Liver (tissue), 9 donors: ENCODE data around the gene AQP3. TPM values are rescaled to one million over a fixed set of nuclear protein-coding genes. Genes with fewer than 3 reads are reported as not detected.
A peak's percentile ranks its signal among the peaks of the same experiment; 100 is the strongest.

Experiments used
- DNase-seq: peaks from one replicate; pipeline ENCODE4 v3.0.0-alpha.2; 2017; ENCODE audit warnings: low spot score
- H3K27ac ChIP-seq, 2 donors: one replicate each; pipeline ENCODE4 v1.7.0; 2013; ENCODE audit warnings: inconsistent platforms in 2 of 2, low read length in 2 of 2, control low read depth in 1 of 2, low read depth in 1 of 2, mild to moderate bottlenecking in 1 of 2
- H3K27me3 ChIP-seq, 4 donors: one replicate each; pipeline versions ENCODE4 v1.6.1 to v1.7.0; 2013; ENCODE audit warnings: low read length in 3 of 4, inconsistent platforms in 1 of 4, mild to moderate bottlenecking in 1 of 4, moderate library complexity in 1 of 4; ENCODE audit not compliant: control insufficient read depth in 4 of 4, insufficient read depth in 4 of 4
- H3K36me3 ChIP-seq, 4 donors: one replicate each; pipeline versions ENCODE4 v1.6.1 to v1.7.0; 2013; ENCODE audit warnings: low read length in 3 of 4, mild to moderate bottlenecking in 3 of 4, low read depth in 1 of 4, moderate library complexity in 1 of 4; ENCODE audit not compliant: control insufficient read depth in 4 of 4, insufficient read depth in 3 of 4
- H3K4me1 ChIP-seq, 4 donors: one replicate each; pipeline versions ENCODE4 v1.6.1 to v1.7.0; 2013; ENCODE audit warnings: low read length in 3 of 4, mild to moderate bottlenecking in 3 of 4, moderate library complexity in 1 of 4; ENCODE audit not compliant: control insufficient read depth in 4 of 4, insufficient read depth in 4 of 4
- H3K4me3 ChIP-seq, 3 donors: one replicate each; pipeline versions ENCODE4 v1.6.1 to v1.7.0; 2013; ENCODE audit warnings: low read length in 3 of 3, control low read depth in 1 of 3, low read depth in 1 of 3, mild to moderate bottlenecking in 1 of 3
- H3K9ac ChIP-seq, 2 donors: one replicate each; pipeline ENCODE4 v1.7.0; 2013; ENCODE audit warnings: low read length in 2 of 2, mild to moderate bottlenecking in 2 of 2, moderate library complexity in 2 of 2, control low read depth in 1 of 2, low read depth in 1 of 2
- H3K9me3 ChIP-seq, 4 donors: one replicate each; pipeline versions ENCODE4 v1.6.1 to v1.7.0; 2013; ENCODE audit warnings: low read length in 3 of 4; ENCODE audit not compliant: control insufficient read depth in 4 of 4
- EGR1 ChIP-seq, 2 donors: IDR thresholded peaks; 2 replicates each; pipeline ENCODE4 v1.6.1; 2016 to 2018; ENCODE audit warnings: antibody characterized with exemption in 2 of 2, low read depth in 2 of 2
- FOXA1 ChIP-seq: IDR thresholded peaks from 2 replicates; pipeline ENCODE4 v1.6.1; 2016; ENCODE audit warnings: antibody characterized with exemption
- FOXA2 ChIP-seq: IDR thresholded peaks from 2 replicates; pipeline ENCODE4 v1.6.1; 2016; ENCODE audit warnings: antibody characterized with exemption
- GABPA ChIP-seq, 2 donors: IDR thresholded peaks in 1 of 2; conservative IDR thresholded peaks in 1 of 2; 2 replicates each; pipeline ENCODE4 v1.6.1; 2016; ENCODE audit warnings: antibody characterized with exemption in 2 of 2, mild to moderate bottlenecking in 1 of 2, moderate library complexity in 1 of 2
- HNF4A ChIP-seq, 2 donors: conservative IDR thresholded peaks; 2 replicates each; pipeline ENCODE4 v1.6.1; 2016; ENCODE audit warnings: antibody characterized with exemption in 2 of 2, mild to moderate bottlenecking in 2 of 2
- HNF4G ChIP-seq: IDR thresholded peaks from 2 replicates; pipeline ENCODE4 v1.6.1; 2016; ENCODE audit warnings: antibody characterized with exemption
- JUND ChIP-seq, 2 donors: IDR thresholded peaks; 2 replicates each; pipeline ENCODE4 v1.6.1; 2016; ENCODE audit warnings: antibody characterized with exemption in 2 of 2
- NR2F2 ChIP-seq: IDR thresholded peaks from 2 replicates; pipeline ENCODE4 v1.6.1; 2016; ENCODE audit warnings: antibody characterized with exemption
- RAD21 ChIP-seq, 2 donors: IDR thresholded peaks; 2 replicates each; pipeline ENCODE4 v1.6.1; 2016; ENCODE audit warnings: antibody characterized with exemption in 2 of 2, mild to moderate bottlenecking in 2 of 2
- RXRA ChIP-seq, 2 donors: IDR thresholded peaks; 2 replicates each; pipeline ENCODE4 v1.6.1; 2017 to 2018; ENCODE audit warnings: antibody characterized with exemption in 2 of 2, mild to moderate bottlenecking in 1 of 2
- SP1 ChIP-seq: IDR thresholded peaks from 2 replicates; pipeline ENCODE4 v1.6.1; 2018; ENCODE audit warnings: antibody characterized with exemption, mild to moderate bottlenecking
- TAF1 ChIP-seq: conservative IDR thresholded peaks from 2 replicates; pipeline ENCODE4 v1.6.1; 2016; ENCODE audit warnings: antibody characterized with exemption, mild to moderate bottlenecking
- YY1 ChIP-seq: IDR thresholded peaks from 2 replicates; pipeline ENCODE4 v1.6.1; 2016; ENCODE audit warnings: antibody characterized with exemption, mild to moderate bottlenecking
- whole genome bisulfite sequencing: extraction: QIAGEN DNeasy Blood & Tissue Kit; methylation state at CpG from one replicate; pipeline ENCODE4 v1.1.7; 2013; 5-methylcytosine and 5-hydroxymethylcytosine counted together
- polyA plus RNA-seq, 2 donors: library from polyadenylated mRNA; stranded (reverse) in 1 of 2; unstranded in 1 of 2; fragments of 200-250 nt in 1 of 2; fragments of >200 nt in 1 of 2; fragmentation: Nextera tagmentation in 1 of 2; extraction: Ambion mirVana in 1 of 2; gene quantifications; one replicate each; pipeline versions ENCODE4 v1.2.1 to v1.2.3, GENCODE V29; 2013 to 2015
- total RNA-seq, 2 donors: library from RNA; depleted of rRNA; stranded (reverse); fragments of >200 nt; gene quantifications; one replicate each; pipeline ENCODE4 v1.2.3, GENCODE V29; 2014
- TF ChIP-seq, protein P1 (sequence below): IDR thresholded peaks from 2 replicates; pipeline ENCODE4 v1.6.1; 2016; ENCODE audit warnings: antibody characterized with exemption, mild to moderate bottlenecking
- TF ChIP-seq, protein P2 (sequence below): IDR thresholded peaks from 2 replicates; pipeline ENCODE4 v1.6.1; 2016; ENCODE audit warnings: antibody characterized with exemption
- TF ChIP-seq, protein P3 (sequence below): IDR thresholded peaks from 2 replicates; pipeline ENCODE4 v1.6.1; 2016; ENCODE audit warnings: antibody characterized with exemption
- TF ChIP-seq, protein P4 (sequence below): fragments of 150-350 bp; IDR thresholded peaks from 2 replicates; pipeline ENCODE4 v1.5.1; 2017; ENCODE audit warnings: improper control_type of control experiment, low read depth, low read length; ENCODE audit not compliant: missing input control
- TF ChIP-seq, protein P5 (sequence below): IDR thresholded peaks from 2 replicates; pipeline ENCODE4 v1.6.1; 2016; ENCODE audit warnings: antibody characterized with exemption
- donor health status: healthy.
- donor health status: healthy.
- donor health status: healthy.
- donor health status: healthy.
- donor health status: healthy.

Gene AQP3
- total and polyA plus RNA-seq, 4 donors, result 60.5 to 124 (median 87.4) TPM

DNA sequence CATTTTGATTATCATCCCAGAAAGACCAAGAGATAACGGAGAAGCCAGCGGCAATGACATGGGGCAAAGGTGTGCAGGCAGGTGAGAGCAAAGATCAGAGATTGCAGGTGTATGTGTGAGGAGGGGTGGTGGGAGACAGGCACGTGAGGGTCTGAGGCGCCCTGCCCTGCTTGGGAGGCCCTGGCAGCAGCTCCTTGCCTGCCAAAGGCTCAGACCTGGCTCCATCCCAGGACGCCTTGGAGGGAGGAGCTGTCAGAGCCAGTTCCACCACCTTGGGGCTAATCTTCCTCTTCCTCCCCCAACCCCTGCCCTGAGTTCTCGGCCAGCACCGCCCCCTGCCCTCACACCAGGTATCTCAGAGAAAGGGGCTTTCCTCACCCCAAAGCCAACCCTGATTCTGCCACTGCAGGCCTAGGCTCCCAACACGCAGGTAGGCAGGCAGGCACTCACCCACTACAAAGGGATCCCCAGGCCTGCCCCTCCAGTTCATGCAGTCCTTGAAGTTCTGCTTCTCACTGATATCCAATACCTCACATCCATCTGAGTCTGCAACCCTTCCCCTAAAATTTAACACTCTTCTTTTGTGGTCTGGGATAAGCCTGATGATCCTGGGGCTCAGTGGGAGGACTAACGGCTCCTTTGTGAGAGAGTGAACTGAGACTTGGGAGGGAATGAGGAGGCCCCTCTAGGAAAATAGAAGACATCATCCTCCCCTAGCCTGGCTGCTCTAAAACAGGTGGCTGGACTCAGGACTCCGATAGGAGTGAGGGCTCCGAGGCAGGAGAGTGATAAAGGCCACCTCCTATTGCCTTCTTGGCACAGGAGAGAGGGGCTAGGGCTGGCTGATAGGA is 1.8 kb downstream of the AQP3 start:
- H3K9me3 ChIP-seq, result no peaks in the 10 kb centered on the region
- TF ChIP-seq HNF4A (conservative IDR thresholded peaks at IDR 0.05) (peak; percentile 43 to 73), FOXA1 (no peak), RXRA (IDR thresholded peaks at IDR 0.05) (peak; percentile 34 to 66)
- TF ChIP-seq, protein P1, sequence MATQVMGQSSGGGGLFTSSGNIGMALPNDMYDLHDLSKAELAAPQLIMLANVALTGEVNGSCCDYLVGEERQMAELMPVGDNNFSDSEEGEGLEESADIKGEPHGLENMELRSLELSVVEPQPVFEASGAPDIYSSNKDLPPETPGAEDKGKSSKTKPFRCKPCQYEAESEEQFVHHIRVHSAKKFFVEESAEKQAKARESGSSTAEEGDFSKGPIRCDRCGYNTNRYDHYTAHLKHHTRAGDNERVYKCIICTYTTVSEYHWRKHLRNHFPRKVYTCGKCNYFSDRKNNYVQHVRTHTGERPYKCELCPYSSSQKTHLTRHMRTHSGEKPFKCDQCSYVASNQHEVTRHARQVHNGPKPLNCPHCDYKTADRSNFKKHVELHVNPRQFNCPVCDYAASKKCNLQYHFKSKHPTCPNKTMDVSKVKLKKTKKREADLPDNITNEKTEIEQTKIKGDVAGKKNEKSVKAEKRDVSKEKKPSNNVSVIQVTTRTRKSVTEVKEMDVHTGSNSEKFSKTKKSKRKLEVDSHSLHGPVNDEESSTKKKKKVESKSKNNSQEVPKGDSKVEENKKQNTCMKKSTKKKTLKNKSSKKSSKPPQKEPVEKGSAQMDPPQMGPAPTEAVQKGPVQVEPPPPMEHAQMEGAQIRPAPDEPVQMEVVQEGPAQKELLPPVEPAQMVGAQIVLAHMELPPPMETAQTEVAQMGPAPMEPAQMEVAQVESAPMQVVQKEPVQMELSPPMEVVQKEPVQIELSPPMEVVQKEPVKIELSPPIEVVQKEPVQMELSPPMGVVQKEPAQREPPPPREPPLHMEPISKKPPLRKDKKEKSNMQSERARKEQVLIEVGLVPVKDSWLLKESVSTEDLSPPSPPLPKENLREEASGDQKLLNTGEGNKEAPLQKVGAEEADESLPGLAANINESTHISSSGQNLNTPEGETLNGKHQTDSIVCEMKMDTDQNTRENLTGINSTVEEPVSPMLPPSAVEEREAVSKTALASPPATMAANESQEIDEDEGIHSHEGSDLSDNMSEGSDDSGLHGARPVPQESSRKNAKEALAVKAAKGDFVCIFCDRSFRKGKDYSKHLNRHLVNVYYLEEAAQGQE, result no peak
- TF ChIP-seq, protein P2, sequence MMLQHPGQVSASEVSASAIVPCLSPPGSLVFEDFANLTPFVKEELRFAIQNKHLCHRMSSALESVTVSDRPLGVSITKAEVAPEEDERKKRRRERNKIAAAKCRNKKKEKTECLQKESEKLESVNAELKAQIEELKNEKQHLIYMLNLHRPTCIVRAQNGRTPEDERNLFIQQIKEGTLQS, result no peak
- H3K36me3 ChIP-seq, result peaks cover 12 to 20% (median 15%) of the 10 kb centered on the region in 4 donors
- WGBS, result 33% methylated on average over 11 of the region's 11 CpGs
- peak overlapping the region; percentile 95 to 96 for H3K27ac ChIP-seq
- peak overlapping the region; percentile 91 to 96 for H3K9ac ChIP-seq
- peaks cover 12 to 44% (median 24%) of the 10 kb centered on the region in 4 donors for H3K4me1 ChIP-seq
- no peaks in the 10 kb centered on the region for H3K27me3 ChIP-seq
- H3K4me3 ChIP-seq, result peak overlapping the region; percentile 61 to 74 (median 65)
- DNase-seq, result peak; percentile 51

DNA sequence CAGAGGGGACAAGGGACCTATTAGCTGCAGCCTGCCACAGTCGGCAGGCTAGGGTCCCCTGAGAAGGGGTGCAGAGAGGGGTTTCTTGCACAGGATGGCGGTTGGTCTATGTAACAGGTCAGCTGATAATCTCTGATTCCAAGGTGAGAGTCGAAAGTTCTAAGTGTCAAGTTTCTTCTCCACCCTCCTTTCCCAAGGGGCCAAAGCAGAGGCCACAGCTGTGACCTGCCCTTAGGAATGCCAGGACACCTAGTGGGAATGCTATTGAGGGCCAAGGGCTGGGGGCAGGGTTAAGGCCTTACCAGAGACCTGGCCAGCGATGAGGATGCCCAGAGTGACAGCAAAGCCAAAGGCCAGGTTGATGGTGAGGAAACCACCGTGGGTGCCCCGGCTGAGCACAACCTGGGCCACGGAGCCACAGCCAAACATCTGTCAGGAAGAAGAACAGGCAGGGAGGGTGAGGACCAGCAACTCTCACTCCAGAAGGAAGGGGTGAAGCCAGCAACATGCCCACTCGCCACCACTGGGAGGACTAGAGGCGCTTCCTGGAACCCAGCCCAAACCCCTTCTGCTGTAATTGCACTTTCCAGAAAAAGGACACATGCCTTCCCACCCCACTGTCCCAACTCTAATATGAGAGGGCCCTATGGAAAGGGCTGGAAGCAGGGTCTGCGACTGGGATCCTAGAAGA is 3.8 kb downstream of the AQP3 start:
- Histone ChIP-seq H3K4me1 (peaks cover 12 to 44% (median 24%) of the 10 kb centered on the region in 4 donors), H3K9me3 (no peaks in the 10 kb centered on the region), H3K9ac (no peak overlapping the region), H3K4me3 (no peak overlapping the region), H3K36me3 (peaks cover 12 to 20% (median 16%) of the 10 kb centered on the region in 4 donors), H3K27ac (peak overlapping the region; percentile 42 to 70), H3K27me3 (no peaks in the 10 kb centered on the region)
- TF ChIP-seq RAD21 (IDR thresholded peaks at IDR 0.05) (no peak), HNF4A (conservative IDR thresholded peaks at IDR 0.05) (no peak), NR2F2 (no peak), SP1 (no peak), RXRA (IDR thresholded peaks at IDR 0.05) (no peak), EGR1 (IDR thresholded peaks at IDR 0.05; ENCODE audit: low read depth in 2 of 2) (no peak), FOXA1 (no peak), FOXA2 (no peak), GABPA (IDR thresholded peaks at IDR 0.05 in 1 of 2, conservative IDR thresholded peaks at IDR 0.05 in 1 of 2) (no peak), JUND (IDR thresholded peaks at IDR 0.05) (no peak), TAF1 (no peak), YY1 (no peak), HNF4G (no peak)
- TF ChIP-seq, protein P2, result no peak
- TF ChIP-seq, protein P3, sequence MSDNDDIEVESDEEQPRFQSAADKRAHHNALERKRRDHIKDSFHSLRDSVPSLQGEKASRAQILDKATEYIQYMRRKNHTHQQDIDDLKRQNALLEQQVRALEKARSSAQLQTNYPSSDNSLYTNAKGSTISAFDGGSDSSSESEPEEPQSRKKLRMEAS, result no peak
- TF ChIP-seq, protein P4, sequence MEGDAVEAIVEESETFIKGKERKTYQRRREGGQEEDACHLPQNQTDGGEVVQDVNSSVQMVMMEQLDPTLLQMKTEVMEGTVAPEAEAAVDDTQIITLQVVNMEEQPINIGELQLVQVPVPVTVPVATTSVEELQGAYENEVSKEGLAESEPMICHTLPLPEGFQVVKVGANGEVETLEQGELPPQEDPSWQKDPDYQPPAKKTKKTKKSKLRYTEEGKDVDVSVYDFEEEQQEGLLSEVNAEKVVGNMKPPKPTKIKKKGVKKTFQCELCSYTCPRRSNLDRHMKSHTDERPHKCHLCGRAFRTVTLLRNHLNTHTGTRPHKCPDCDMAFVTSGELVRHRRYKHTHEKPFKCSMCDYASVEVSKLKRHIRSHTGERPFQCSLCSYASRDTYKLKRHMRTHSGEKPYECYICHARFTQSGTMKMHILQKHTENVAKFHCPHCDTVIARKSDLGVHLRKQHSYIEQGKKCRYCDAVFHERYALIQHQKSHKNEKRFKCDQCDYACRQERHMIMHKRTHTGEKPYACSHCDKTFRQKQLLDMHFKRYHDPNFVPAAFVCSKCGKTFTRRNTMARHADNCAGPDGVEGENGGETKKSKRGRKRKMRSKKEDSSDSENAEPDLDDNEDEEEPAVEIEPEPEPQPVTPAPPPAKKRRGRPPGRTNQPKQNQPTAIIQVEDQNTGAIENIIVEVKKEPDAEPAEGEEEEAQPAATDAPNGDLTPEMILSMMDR, result no peak
- TF ChIP-seq, protein P5, sequence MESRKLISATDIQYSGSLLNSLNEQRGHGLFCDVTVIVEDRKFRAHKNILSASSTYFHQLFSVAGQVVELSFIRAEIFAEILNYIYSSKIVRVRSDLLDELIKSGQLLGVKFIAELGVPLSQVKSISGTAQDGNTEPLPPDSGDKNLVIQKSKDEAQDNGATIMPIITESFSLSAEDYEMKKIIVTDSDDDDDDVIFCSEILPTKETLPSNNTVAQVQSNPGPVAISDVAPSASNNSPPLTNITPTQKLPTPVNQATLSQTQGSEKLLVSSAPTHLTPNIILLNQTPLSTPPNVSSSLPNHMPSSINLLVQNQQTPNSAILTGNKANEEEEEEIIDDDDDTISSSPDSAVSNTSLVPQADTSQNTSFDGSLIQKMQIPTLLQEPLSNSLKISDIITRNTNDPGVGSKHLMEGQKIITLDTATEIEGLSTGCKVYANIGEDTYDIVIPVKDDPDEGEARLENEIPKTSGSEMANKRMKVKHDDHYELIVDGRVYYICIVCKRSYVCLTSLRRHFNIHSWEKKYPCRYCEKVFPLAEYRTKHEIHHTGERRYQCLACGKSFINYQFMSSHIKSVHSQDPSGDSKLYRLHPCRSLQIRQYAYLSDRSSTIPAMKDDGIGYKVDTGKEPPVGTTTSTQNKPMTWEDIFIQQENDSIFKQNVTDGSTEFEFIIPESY, result no peak
- WGBS, result 69% methylated on average over 10 of the region's 10 CpGs
- DNase-seq, result no peak
